GM12891 (cell line): Measurements from ENCODE around the gene FAM89A.

ENCODE experiments used
- POLR2A ChIP-seq: IDR thresholded peaks from 2 replicates; pipeline ENCODE4 v1.6.1; 2011; ENCODE audit warnings: low read depth, low read length, control low read depth
- POLR2AphosphoS5 ChIP-seq: IDR thresholded peaks from 2 replicates; pipeline ENCODE4 v1.6.1; 2011; ENCODE audit warnings: low read depth, low read length, control low read depth

DNA sequence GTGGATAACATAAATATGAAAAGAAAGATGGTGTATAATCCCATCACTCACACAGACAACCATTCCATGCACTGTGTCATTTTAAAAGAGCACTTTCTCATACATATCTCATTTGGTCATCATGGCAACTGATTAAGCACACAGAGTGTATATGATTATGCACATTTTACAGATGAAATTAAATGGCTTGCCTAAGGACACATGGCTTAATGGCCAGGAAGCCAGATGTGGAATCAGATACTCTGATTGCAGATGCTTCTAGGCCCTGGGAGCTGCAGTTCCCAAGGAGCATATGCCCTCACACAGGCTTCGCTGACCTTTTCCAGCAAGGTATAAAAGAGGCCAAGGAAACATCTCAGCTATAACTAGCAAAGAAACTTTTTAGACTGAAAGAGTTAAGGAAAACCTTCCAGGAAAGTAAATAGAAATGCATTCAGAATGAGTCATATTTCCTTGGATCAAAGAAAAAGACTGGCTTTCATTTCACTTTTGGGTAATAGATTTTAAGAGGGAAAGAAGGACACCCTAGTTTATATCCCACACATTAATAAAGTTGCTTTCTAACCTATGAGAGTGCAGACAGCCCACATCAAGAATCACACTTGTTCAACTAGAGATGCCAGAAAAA, 19.6 kb upstream of the FAM89A start:
- no peak for TF ChIP-seq POLR2A
- no peak for TF ChIP-seq POLR2AphosphoS5
